GM03348 (cell line): ENCODE data around the gene KCP.

ENCODE experiments used
- DNase-seq: peaks from one replicate; pipeline ENCODE4 v3.0.0; 2012; ENCODE audit warnings: low spot score

The KCP gene

DNA sequence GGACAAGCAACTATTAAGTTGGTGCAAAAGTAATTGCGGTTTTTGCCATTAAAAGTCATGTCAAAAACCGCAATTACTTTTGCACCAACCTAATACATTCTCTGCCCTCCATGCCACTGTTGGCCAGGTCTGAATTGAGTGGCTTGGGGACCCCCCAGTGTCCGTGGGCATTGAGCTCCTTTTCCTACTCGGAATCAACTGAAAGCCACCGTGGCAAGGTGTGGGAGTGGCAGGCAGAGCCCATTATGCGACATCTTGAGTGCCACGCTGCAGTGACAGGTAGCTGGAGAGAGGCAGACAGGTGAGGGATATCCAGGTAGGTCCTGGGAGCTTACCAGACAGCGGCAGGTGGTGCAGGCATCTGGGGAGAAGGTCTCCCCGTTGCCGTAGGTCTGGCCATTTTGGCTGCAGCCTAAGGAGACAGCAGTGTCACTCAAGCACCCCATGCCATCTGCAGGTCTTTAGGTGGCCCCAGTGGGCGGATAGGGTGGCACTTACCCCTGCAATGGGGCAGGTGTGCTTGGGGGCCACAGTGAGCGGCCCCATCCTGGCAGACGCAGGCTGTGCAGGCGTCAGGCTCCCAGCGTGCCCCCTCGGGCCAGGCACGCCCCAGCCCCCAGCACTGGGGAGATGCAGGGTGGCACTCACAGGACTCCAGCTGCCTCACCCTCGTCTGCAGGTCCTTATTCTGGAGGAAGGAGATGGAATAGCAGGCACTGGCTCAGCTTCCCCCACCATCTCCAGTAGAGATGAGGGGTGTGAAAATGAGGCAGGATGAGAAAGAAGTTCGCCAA is 3.5 kb downstream of the KCP start:
- no peak for DNase-seq

DNA sequence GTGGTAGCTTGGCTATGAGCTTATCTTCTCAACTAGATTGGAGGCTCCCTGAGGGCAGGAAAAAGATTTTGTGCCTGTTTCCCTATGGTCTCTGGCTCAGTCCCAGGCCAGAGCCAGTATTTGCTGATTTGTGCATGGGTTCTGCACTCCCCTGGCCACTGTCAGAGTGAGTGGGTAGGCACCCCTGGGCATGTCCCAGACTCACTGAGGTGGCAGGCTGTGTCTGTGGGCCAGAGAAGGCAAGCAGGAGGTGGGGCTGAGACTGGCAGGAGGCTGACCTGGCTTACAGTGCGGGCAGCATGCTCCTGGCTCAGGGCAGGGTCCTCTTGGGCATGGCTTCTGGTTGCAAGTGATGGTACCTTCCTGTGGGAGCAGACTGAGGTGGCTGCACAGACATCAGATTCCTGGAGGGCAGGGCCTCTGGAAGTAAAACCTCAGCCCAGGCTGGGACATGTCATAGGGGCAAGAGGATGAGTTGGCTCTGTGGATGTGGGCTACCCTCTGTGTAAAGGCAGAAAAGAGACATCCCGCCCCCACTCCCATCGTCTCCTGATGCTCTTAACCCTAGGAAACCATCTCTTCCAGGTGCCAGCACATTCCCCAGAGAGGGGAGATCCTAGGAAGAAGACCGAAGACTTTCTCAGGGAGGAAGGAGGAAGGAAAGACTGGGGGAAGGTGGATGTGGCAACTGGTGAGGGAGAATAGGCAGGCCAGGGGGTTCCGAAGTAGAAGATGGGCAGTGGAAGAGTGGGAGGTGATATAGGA is 4.3 kb downstream of the KCP start:
- no peak for DNase-seq

DNA sequence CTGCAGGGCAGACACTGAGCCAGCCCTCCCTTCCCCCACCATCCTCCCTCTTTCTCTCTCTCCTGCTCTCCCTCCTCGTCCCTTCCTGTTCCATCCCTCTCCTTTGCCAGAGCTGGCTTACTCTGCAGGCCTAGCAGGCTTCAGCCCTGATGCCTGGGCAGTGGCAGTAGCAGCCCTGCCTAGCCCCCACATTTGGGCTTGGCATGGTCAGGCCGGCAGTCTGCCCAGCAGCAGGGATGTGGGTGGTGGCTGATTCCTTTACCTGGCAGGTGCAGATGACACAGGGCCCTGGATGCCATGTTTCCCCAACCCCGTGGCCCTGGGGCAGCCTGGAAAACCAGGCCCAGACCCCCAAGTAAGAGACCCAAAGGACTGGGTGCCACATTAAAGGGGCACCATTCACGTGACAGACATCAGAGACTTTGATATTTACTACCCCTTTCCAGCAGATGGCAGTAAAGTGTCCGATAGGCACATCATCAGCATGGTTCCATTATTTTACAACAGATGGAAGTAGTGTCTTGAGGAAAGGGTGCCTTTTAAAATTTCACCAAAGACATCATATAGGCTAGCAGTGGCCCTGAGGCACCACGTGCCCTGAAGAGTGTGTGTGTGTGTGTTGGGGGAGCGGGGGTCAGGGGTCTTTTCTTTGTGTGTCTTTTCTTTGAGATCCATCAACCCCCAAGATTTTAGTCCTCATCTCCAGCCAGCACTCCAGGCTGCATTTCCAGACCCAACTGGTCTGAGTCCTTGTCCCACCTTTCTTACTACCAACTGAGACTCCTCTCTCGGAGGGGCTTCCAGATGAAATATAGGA is 5.9 kb downstream of the KCP start:
- DNase-seq = peak; percentile 86

DNA sequence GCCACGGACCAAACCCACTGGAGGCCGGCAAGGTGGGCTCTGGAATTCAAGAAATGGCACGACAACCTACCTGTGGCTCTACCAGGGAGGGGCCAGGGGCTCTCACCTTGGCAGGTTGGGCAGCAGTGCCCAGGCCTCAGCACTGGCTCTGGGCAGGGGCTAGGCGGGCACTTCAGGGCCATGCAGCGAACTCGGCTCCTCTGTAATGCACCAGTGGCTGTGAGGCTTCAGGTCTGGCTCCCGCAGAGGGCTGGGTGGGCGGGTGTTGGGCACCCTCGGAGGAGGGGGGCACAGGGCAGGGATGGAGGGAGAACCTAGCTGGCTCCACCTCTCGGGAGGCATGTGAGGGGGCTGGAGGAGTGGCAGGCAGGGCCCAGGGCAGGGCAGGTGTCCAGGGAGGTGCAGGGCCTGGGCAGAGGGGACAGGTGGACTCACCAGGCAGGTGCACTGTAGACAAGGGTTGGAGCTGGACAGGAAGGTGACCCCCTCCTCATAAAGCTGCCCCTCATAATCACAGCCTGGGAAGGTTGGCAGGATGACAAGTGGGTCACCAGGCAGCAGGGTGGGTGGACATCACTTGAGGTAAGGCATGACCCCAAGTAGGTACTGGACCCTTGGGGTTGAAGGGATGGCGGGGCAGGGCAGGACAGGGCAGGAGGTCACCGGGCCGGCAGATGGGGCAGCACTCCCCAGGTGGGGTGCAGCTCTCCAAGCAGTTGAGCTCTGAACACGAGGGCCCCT is 6.7 kb downstream of the KCP start:
- DNase-seq = no peak

DNA sequence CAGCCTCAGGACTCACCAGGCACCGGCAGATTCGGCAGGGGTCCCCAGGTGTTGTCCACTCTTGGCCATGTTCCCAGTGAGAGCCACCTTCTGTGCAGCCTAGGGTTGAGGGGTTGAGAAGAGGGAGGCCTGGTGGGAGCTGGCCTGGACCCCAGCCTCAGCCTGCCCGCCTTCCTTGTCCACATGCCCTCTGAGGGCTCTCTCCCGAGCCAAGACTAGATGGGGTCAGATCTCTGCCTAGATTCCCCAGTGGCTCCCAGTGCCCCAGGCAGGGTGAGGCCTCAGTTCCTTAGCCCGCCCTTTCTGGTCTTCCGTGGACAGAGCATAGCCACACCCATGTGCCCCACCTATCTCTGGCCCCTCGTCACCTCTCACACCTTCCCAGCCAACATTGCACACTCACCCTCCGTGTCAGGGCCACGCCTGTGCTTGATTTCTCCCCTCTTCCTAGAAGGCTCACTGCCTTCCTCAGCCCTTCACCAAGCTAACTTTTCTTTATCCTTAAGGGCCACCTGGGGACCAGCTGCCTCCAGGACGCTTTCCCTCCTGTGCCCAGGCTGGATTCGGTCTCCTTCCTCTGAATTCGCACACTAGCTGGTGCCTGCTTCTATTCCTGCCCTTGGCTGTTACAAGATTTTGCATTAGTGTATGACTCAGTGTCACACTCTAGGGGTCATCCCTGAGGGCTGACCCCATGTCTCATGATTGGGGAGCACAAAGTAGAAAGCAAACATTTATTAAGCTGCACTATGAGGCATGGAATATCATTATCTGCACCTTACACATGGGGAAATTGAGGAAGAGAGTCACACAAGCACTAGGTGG is 7.5 kb downstream of the KCP start:
- no peak for DNase-seq

DNA sequence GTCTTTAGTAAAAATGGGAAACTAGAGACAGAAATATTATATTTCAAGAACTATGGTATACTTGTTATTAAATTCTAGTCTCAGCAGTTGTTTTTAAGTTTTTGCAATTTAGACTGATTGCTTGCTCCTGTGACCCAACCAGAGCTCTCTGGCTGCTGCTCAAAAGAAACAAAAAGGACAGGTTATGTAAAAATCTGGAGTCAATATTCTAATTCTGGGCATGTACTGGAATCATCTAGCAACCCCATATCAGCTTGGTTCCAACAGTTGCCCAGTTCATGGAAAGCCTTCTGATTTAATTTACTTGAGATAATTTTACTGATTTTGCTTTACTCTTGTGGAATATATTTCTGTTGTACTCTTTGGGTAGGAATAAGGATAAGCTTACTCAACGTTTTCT is 10.3 kb downstream of the KCP start:
- DNase-seq = no peak

DNA sequence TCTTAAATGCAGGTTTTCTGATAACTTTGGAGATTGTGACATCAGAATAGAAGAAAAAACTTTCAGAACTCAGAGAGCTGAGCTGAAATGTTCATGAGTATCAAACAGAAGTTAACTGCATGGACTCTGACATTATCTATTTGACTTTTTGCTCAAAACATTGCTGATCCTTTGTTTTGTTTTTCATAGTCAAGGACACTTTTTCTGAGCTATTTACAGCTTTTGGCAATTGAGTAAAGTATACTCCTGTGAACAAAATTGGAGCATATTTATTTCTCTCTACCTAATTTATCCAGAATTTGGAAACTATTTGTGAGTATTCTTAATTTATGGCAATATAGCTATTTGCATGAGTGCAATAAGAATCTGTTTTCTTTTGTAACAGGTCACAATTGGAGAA is 11.1 kb downstream of the KCP start:
- no peak for DNase-seq

DNA sequence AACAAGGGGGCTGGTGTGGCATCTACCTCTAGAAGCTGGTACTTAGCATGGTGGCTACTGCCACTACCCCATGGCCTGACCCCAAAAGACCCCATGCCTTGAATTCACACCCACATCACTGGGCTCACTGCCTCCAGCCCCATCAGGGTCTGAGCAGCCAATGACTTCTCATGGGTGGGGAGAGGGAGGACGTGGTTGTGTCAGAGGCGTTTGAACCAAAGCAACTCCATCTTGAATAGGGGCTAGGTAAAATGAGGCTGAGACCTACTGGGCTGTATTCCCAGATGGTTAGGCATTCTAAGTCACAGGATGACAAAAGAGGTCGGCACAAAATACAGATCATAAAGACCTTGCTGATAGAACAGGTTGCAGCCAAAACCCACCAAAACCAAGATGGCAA is 15.2 kb downstream of the KCP start:
- no peak for DNase-seq

DNA sequence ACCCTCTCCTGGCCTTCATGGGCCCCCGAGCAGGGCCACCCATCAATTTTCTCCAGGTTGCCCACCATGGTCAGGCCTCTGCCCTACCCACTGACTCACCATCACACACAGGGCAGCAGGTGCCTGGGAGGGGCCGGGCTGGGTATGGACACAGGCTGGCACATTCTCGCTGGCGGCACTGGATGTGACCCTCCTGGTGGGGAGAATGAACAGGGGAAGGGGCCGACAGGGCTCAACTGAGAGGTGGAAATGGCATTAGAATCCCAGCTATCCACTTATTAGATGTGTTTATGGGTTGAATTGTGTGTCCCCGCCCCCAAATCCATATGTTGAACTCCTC is 16.4 kb downstream of the KCP start:
- no peak for DNase-seq

DNA sequence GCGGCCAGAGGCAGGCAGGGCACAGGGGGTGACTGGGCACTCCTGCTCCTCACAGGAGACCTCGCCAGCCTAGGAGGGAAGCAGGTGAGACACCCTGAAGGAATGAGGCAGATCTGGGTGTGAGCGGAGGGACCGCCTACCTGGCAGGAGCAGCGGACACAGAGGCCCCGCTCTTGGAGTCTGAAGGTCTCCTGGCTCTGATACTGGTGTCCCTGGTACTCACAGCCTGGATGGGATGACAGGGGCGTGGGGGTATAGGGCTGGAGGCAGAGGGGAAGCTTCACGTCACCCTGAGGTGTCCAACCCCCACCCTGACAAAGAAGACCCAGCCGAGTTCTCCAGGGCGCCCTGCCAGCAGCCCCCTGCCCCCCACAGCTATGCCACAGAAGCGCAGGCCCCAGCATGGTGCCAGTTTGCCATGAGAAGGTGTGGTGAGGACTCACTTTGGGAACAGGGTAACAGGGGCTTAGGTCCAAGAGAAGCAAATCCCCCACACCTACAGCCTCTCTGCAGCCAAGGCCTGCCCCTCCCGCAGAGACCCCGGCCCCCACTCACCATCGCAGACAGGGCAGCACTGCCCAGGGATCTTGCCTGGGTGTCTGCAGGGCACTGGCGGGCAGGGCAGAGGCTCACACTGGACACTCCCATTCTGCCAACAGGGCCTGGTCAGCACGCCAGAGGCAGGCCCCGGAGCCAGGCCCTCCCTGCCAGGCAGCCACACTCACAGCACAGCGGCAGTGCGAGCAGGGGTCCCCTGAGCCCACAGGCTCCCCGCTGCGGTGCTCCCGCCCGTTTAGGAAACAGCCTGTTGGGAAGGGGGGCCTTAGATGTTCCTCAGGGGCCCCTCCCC is 17.0 kb downstream of the KCP start:
- DNase-seq = no peak

DNA sequence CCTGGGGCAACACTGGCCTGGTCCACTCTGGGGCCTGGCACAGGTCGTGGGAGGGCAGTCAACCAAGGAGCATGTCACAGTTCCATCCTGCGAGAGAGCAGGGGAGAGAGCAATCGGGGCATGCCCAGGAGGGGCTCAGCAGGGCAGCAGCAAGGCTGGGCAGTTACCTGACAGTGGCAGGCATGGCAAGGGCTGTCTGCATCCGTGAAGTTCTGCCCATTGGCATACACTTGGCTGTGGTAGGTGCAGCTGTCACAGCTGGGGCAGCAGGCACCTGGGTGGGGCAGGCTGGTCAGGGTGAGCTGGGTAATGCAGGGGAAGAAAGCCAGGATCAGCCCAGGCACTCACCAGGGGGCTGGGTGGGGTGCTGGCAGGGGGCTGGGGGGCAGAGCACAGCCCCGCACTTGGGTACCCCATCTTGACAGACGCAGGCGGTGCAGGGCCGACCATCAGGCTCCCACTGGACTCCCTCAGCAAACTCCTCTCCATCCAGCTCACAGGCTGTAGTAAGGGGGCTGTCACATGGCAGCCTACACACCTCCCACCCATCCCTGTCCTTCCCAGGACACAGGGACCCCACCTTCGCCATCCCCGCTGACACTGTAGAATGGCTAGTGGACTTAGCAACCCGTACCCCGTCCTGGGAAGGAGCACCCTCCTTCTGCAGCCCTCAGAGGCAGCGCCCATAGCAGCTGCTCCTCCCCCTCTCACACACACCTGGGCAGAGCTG is 17.8 kb downstream of the KCP start:
- DNase-seq = no peak

DNA sequence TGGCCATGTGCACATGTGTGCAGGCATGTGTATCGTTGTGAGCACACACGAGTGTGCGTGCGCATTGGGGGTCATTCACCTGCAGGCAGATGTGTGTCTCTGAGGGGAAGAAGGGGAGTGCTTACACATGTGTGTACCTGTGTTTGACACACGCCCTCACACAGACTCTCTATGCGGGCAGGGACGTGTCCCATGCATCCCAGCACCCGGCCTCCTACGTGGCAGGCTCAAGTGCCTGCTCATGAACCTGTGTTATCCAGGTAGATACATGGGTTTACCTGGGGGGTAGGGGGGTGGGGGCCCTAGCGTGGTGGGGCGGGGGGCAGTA is 18.6 kb downstream of the KCP start:
- DNase-seq = no peak

DNA sequence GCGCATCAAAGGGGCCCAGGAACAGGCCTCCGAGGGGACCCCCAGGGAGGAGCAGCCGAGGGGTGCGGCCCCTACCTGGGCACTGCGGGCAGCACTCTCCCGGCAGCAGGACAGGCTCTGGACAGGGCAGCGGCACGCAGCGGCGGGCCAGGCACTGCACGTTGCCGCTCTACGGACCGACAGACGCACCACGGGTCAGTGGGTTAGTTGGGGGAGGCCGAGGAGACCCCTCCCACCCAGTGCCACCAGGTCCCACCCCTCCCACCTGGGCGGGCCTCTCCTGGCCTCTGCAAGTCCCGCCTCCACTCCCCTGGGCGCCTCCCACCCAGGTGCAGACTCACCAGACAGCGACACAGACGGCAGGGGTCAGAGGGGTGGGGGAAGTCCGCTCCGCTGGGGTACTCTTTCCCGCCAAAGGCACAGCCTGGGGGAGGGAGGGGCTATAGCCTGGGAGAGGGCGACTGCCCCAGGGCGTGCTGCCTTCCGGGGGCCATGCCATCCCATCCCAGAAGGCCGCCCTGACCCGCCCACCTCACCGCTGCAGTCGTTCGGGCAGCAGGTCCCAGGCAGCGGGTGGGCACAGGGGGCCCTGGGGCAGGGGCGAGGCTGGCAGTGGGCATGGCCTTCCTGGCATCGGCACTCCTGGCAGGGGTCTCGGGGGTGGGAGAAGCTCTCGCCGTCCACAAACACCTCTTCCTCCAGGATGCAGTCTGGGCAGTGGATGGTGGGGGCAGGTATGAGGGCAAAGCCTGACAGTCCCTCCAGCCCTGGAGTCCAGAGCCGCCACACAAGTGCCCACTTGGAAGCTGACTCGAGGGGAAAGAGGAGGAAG is 19.2 kb downstream of the KCP start:
- no peak for DNase-seq

DNA sequence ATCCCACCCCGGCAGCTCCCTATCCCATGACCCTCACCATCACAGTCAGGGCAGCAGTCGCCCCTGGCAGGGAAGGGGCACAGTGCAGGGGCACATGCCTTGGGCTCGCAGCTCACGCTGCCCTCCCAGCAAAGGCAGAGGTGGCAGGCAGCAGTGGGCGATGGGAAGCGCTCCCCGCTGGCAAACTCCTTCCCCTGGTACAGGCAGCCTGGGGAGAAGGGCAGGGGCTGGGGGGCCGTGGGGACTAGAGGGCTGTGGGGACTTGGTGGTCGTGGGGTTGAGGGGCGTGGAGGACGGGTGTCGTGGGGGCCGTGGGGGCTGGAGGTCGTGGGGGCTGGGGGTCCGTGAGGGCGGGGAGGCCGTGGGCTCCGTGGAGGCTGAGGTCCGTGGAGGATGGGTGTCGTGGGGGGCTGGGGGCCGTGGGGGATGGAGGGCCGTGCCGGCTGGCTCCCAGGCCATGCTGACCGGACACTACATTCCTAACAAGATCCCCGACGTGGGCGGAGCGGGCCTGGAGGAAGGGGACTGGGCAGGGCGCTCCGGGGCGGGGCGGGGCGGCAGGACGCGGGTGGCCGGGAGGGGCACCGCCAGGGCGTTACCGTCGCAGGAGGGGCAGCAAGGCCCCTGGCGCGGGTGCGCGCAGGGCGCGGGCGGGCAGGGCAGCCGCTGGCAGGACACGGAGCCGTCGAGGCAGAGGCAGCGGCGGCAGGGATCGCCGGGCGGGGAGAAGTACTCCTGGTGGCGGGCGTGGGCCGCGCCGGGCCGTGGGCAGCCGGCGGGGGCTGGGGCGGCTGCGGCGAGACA is 20.0 kb downstream of the KCP start:
- no peak for DNase-seq

DNA sequence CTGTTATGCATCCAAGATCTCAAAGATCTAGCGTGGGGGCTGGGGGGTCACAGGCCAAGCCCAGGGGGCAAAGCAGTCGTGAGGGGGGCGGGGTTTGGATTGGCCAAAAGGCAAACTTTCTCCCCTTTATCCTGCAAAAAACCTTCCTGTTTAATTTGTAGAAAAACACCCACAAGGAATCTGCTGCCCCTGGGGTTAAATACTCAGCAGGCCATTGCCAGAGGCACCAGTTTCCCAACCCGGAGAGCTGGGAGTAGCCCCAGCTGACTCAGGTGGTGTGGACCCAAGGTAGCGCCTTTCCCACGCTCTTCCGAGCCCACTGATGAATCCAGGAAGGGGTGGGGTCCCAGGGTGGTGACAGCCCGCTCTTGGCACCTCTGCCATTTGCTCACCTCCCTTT is 21.4 kb downstream of the KCP start:
- no peak for DNase-seq

DNA sequence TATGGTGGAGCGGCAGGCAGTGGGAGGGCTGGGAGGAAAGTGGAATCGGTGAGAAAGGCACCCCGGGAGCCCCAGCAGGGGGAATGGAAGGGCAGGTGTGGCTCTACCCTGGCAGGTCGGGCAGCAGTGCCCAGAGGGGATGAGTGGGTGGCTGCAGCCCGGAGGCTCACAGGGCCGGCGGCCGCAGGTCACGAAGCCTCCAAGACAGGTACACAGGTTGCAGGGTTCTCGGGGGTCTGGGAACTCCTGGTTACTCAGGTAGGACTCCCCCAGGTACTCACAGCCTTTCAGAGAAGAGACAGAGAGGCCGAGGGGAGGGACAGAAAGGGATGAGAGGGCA is 21.8 kb downstream of the KCP start:
- DNase-seq = no peak

DNA sequence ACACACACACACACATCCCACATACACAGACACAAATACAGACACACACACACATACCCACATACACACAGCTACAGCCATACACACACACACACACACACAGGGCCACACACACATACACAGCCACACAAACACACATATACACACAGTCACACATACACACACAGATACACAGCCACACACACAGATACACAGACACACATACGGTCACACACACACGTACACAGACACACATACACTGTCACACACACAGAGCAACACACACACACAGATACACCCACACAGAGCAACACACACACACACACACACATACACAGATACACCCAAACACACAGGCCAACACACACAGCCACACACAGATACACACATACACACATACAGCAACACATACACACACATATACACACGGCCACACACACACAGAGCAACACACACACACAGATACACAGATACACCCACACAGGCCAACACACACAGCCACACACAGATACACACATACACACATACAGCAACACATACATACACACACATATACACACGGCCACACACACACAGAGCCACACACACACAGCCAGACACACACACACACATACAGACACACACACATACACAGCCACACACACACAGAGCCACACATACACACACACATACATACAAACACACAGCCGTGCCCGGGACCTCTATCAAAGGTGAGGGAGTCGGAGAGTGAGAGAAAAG is 22.3 kb downstream of the KCP start:
- DNase-seq = no peak
